ENCODE results near the gene SLC36A4.

DNA sequence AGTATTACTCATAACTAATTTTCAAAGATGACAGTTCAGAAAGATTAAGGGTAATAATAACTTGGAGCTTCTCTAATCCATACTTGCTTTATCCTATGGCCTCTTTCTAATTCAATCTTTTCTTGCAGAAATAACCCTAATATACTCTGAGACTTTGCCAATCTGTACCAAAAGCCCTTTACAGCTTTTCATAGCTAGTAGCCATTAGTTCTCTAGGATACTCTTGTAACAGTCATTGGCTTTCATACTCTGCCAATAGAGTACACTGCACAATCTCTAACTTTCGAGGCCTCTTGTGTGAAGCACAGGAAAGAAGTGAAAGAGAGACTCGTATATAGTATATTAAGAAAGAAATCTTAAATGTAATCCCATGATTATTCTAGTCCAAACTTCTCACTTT is 38.1 kb downstream of the SLC36A4 start:
- TF ChIP-seq, protein P1, sequence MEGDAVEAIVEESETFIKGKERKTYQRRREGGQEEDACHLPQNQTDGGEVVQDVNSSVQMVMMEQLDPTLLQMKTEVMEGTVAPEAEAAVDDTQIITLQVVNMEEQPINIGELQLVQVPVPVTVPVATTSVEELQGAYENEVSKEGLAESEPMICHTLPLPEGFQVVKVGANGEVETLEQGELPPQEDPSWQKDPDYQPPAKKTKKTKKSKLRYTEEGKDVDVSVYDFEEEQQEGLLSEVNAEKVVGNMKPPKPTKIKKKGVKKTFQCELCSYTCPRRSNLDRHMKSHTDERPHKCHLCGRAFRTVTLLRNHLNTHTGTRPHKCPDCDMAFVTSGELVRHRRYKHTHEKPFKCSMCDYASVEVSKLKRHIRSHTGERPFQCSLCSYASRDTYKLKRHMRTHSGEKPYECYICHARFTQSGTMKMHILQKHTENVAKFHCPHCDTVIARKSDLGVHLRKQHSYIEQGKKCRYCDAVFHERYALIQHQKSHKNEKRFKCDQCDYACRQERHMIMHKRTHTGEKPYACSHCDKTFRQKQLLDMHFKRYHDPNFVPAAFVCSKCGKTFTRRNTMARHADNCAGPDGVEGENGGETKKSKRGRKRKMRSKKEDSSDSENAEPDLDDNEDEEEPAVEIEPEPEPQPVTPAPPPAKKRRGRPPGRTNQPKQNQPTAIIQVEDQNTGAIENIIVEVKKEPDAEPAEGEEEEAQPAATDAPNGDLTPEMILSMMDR (IDR thresholded peaks at IDR 0.05), result no peak
- TF ChIP-seq POLR2A (IDR thresholded peaks at IDR 0.05), result no peak

All from heart left ventricle (tissue), 13 donors.